Omental fat pad (tissue), 4 donors: ENCODE measurements around the gene MAFG. TPM values are rescaled to one million over a fixed set of nuclear protein-coding genes. Genes with fewer than 3 reads are reported as not detected.
"Not testable (repeated sequence)": the region's sequence is repeated elsewhere in the genome, so short reads cannot be mapped to it uniquely, and the experiment has no call there.

ENCODE experiments used
- ATAC-seq: fragments of 150-250 bp; one replicate; pipeline ENCODE4 v1.9.1; 2016; ENCODE audit warnings: mild to moderate bottlenecking, moderate library complexity; ENCODE audit not compliant: low FRiP score
- DNase-seq: peaks from one replicate; pipeline ENCODE4 v3.0.0-alpha.2; 2019; ENCODE audit warnings: low spot score
- total RNA-seq, 4 donors: library from RNA; depleted of rRNA; stranded (reverse); fragments of >200 nt; gene quantifications; one replicate each; pipeline ENCODE4 v1.1.0, GENCODE V29; 2016
- TF ChIP-seq, protein P1 (sequence below), 3 donors: fragments of 450-650 bp; IDR thresholded peaks; one replicate each; pipeline ENCODE4 v1.5.1; 2016 to 2017; ENCODE audit warnings: antibody characterized with exemption in 3 of 3, mild to moderate bottlenecking in 3 of 3, moderate library complexity in 2 of 3

MAFG gene
- total RNA-seq, 4 donors from 2014 or later: 22.2 to 31.5 (median 25.6) TPM

GRCh38 chr17:81920612-81921536 is 6.7 kb downstream of the MAFG start:
- no peak for DNase-seq
- TF ChIP-seq, protein P1, sequence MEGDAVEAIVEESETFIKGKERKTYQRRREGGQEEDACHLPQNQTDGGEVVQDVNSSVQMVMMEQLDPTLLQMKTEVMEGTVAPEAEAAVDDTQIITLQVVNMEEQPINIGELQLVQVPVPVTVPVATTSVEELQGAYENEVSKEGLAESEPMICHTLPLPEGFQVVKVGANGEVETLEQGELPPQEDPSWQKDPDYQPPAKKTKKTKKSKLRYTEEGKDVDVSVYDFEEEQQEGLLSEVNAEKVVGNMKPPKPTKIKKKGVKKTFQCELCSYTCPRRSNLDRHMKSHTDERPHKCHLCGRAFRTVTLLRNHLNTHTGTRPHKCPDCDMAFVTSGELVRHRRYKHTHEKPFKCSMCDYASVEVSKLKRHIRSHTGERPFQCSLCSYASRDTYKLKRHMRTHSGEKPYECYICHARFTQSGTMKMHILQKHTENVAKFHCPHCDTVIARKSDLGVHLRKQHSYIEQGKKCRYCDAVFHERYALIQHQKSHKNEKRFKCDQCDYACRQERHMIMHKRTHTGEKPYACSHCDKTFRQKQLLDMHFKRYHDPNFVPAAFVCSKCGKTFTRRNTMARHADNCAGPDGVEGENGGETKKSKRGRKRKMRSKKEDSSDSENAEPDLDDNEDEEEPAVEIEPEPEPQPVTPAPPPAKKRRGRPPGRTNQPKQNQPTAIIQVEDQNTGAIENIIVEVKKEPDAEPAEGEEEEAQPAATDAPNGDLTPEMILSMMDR (IDR thresholded peaks at IDR 0.05): no peak
- no peak for ATAC-seq

DNA sequence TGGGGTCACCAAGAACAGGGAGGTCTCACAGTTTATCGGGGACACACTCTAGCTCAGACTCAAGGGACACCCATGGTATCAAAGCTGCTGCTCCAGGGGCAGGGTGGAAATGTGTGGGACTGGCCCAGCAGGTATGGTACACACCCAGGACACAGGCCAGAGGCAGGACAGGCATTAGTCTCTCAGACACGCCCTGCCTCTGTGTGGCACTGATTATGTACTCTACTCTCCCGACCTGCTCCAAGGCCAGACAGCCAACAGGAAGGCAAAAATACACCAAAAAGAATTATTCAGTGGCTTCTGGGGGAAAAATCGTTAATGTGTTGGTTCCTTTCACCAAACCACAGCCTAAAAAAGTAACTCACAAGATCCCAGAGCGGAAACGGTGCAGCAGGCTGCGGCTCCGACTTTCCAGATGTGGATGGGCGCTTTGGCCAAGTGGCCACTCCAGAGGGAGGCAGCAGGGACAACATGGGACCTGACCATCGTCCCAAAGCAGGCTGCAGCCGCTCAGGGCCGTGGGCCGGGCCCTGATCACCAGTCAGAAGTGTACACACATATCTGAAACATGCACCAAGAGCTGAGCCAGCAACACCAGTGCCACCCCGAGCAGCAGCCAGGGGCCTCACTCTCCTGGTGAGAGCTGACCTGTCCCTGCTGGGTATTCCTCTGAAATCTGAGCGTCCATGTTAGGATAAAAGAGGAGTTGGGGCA is 8.5 kb downstream of the MAFG start:
- ATAC-seq: no peak
- no peak for DNase-seq
- TF ChIP-seq, protein P1 (IDR thresholded peaks at IDR 0.05): no peak

GRCh38 chr17:81918333-81918669 is 9.2 kb downstream of the MAFG start:
- ATAC-seq: peak; percentile 3
- not testable (repeated sequence) for DNase-seq

DNA sequence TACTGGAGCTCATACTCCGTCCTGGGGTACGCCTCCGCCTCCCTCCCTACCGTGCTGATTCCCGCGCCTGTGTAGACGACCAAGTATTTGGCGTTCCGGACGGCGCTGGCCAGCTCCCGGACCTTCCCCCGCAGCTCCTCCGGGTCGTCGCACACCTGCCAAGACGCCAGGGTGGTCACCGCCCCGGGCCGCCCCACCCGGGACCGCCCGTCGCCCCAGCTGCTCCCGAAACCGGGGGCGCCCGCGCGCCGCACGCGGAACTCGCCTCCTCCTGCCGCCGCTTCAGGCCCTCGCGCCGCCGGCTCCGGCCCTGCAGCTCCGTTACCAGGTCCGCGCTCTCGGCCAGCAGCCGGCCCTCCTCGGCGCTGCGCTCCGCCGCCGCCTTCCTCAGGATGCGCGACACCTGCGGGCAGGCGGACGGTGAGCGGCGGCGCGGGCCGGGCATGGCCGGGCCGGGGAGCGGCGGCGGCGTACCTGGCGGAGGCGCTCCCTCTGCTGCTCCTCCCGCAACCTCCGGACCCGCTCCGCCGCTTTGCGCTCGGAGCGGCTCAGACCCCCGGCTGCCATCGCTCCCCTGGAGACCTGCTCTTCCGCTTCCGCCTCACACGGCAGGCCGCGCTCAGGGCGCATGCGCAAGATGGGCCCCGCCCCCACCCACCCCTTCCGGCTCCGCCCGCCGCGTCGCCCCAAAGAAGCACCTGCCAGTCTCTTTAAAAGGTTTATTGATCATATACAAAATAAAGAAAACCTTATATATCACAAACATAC is 9.8 kb downstream of the MAFG start, which contains the start of gene SIRT7:
Gene SIRT7, minus strand, starts transcription at position 612 of the 768 bp plus-strand sequence. Its CDS starts 45 bp downstream, at position 567.
- TF ChIP-seq, protein P1 (IDR thresholded peaks at IDR 0.05): no peak
- peak; percentile 41 for ATAC-seq
- DNase-seq: no peak

DNA sequence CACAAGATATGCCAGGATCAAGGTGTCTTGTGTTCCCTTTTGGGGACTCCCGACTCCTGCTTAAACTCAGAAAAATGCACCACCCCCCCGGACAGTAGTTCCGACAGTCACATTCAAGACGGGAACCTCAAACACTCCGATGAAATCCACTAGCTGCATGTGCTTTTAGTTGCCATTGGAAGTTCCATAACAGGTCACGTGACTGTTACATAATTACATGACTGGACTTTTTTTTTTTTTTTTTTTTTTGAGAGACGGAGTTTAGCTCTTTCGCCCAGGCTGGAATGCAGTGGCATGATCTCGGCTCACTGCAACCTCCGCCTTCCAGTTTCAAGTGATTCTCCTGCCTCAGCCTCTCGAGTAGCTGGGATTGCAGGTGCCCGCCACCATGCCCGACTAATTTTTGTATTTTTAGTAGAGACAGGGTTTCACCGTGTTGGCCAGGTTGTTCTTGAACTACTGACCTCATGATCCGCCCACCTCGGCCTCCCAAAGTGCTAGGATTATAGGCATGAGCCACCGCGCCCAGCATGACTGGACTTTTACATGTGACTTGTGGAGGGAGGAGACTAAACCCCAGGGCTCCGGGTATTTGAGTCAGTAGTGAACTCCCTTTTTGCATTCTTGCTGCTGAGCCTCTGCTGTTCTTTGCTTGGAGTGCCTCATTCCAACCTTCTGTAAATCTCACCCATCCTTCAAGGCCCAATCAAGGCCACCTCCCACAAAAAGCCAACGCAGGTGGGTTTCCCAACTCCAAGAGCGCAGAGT is 11.1 kb downstream of the MAFG start:
- DNase-seq (no peak), ATAC-seq (no peak)
- TF ChIP-seq, protein P1 (IDR thresholded peaks at IDR 0.05): no peak

DNA sequence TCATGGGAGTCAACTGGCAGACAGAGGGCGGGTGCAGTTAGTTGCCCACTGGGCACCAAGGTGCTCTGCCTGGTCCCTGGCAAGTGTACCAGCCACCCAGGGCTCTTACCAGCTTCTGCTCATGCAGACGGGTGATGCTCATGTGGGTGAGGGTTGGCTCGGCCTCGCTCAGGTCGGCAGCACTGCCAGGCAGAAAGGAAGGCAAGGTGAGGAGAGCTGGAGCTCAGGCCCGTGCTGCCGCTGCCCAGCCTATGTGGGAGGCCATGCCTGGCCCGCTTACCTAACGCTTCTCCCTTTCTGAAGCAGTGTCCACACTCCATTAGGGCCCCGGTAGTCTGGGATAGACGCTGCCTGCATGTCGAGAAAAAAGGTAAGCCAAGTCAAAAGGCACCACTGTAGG is 12.2 kb downstream of the MAFG start:
- ATAC-seq: no peak
- no peak for DNase-seq
- TF ChIP-seq, protein P1 (IDR thresholded peaks at IDR 0.05): no peak
